ENCODE measurements around the gene THTPA.
A peak's percentile ranks its signal among the peaks of the same experiment; 100 is the strongest.

THTPA gene

GRCh38 chr14:23600322-23600707, 44.2 kb downstream of the THTPA start:
- Histone ChIP-seq H3K27me3 (no peaks in the 10 kb centered on the region), H3K4me3 (no peak overlapping the region), H4K20me1 (no peaks in the 10 kb centered on the region), H3K36me3 (no peaks in the 10 kb centered on the region), H3K27ac (no peak overlapping the region), H3K4me1 (peaks cover 11% of the 10 kb centered on the region), H3K9ac (no peak overlapping the region), H3K9me3 (peaks cover 14% of the 10 kb centered on the region), H3K4me2 (no peak overlapping the region)
- no peak for TF ChIP-seq Cebpa-rat (IDR thresholded peaks at IDR 0.05)

DNA sequence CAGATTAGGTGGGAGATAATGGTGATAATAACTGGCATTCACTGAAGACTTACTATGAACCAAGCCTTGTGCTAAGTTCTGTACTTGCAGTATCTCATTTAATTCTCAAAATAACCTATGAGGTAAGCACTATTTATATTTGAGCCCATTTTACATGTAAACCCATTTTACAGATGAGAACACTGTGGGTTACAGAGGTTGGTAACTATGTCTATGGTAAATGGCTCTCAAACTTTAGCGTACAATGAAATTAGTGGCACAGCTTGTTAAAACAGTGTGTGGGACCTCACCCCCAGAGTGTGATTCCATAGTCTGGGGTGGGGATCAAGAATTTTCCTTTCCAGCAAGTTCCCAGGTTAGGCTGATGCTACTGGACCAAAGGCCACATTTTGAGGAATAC, 44.7 kb downstream of the THTPA start:
- Histone ChIP-seq H3K9ac (no peak overlapping the region), H3K4me2 (no peak overlapping the region), H3K4me1 (peaks cover 11% of the 10 kb centered on the region), H3K36me3 (no peaks in the 10 kb centered on the region), H3K9me3 (peaks cover 14% of the 10 kb centered on the region), H3K27ac (no peak overlapping the region), H3K4me3 (no peak overlapping the region), H4K20me1 (no peaks in the 10 kb centered on the region), H3K27me3 (no peaks in the 10 kb centered on the region)
- TF ChIP-seq Cebpa-rat (IDR thresholded peaks at IDR 0.05), result no peak

DNA sequence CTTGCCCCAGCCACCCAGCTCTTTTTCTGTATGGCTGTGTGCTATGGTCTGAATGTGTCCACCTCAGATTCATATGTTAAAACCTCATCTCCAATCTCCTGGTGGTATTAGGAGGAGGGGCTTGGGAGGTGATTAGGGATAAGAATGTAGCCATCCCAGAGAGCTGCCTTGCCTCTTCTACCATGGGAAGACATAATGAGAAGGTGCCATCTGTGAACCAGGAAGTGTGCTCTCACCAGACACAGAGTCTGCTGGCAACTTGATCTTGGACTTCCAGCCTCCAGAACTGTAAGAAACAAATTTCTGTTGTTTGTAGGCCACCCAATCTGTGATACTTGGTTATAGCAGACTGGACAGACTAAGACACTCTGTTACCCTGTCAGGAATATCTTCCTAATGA, 45.4 kb downstream of the THTPA start:
- H3K4me1 ChIP-seq, result peaks cover 11% of the 10 kb centered on the region
- no peak overlapping the region for H3K27ac ChIP-seq
- no peak overlapping the region for H3K9ac ChIP-seq
- peaks cover 14% of the 10 kb centered on the region for H3K9me3 ChIP-seq
- peak overlapping the region; percentile 37; the same call in 1 of the 2 replicates for H3K4me2 ChIP-seq
- no peaks in the 10 kb centered on the region for H3K36me3 ChIP-seq
- H4K20me1 ChIP-seq, result no peaks in the 10 kb centered on the region
- no peak overlapping the region for H3K4me3 ChIP-seq
- H3K27me3 ChIP-seq, result no peaks in the 10 kb centered on the region
- TF ChIP-seq Cebpa-rat (IDR thresholded peaks at IDR 0.05), result no peak

GRCh38 chr14:23601845-23602180, 45.7 kb downstream of the THTPA start:
- no peak for TF ChIP-seq Cebpa-rat (IDR thresholded peaks at IDR 0.05)
- H4K20me1 ChIP-seq, result no peaks in the 10 kb centered on the region
- peak overlapping the region; percentile 37 for H3K4me2 ChIP-seq

GRCh38 chr14:23602181-23603095, 46.4 kb downstream of the THTPA start:
- H4K20me1 ChIP-seq, result no peaks in the 10 kb centered on the region
- H3K9me3 ChIP-seq, result peaks cover 14% of the 10 kb centered on the region
- no peak overlapping the region for H3K27ac ChIP-seq
- no peak overlapping the region for H3K4me3 ChIP-seq
- H3K4me1 ChIP-seq, result peaks cover 11% of the 10 kb centered on the region
- peak overlapping the region; percentile 37 for H3K4me2 ChIP-seq
- H3K9ac ChIP-seq, result no peak overlapping the region
- no peak for TF ChIP-seq Cebpa-rat (IDR thresholded peaks at IDR 0.05)
- H3K36me3 ChIP-seq, result no peaks in the 10 kb centered on the region
- H3K27me3 ChIP-seq, result no peaks in the 10 kb centered on the region

More at GRCh38 chr14:23601845-23602180, 45.7 kb downstream of the THTPA start:
- Histone ChIP-seq H3K9me3 (peaks cover 14% of the 10 kb centered on the region), H3K27me3 (no peaks in the 10 kb centered on the region), H3K36me3 (no peaks in the 10 kb centered on the region), H3K27ac (no peak overlapping the region), H3K9ac (no peak overlapping the region), H3K4me3 (no peak overlapping the region), H3K4me1 (peaks cover 11% of the 10 kb centered on the region)

GRCh38 chr14:23603103-23603502, 47.0 kb downstream of the THTPA start:
- Histone ChIP-seq H4K20me1 (no peaks in the 10 kb centered on the region), H3K9ac (no peak overlapping the region), H3K27ac (no peak overlapping the region), H3K9me3 (peaks cover 17% of the 10 kb centered on the region), H3K4me3 (no peak overlapping the region), H3K4me1 (peaks cover 11% of the 10 kb centered on the region), H3K36me3 (no peaks in the 10 kb centered on the region), H3K27me3 (no peaks in the 10 kb centered on the region), H3K4me2 (no peak overlapping the region)
- TF ChIP-seq Cebpa-rat (IDR thresholded peaks at IDR 0.05), result no peak

- no peak overlapping the region for H3K27ac ChIP-seq
- no peaks in the 10 kb centered on the region for H3K27me3 ChIP-seq
- H3K4me3 ChIP-seq, result no peak overlapping the region
- H4K20me1 ChIP-seq, result no peaks in the 10 kb centered on the region
- H3K9ac ChIP-seq, result no peak overlapping the region
- H3K4me1 ChIP-seq, result peaks cover 11% of the 10 kb centered on the region
- no peak for TF ChIP-seq Cebpa-rat (IDR thresholded peaks at IDR 0.05)
- no peak overlapping the region for H3K4me2 ChIP-seq
- no peaks in the 10 kb centered on the region for H3K36me3 ChIP-seq
- peaks cover 22% of the 10 kb centered on the region for H3K9me3 ChIP-seq
Observed at GRCh38 chr14:23604148-23604547, 48.1 kb downstream of the THTPA start.

DNA sequence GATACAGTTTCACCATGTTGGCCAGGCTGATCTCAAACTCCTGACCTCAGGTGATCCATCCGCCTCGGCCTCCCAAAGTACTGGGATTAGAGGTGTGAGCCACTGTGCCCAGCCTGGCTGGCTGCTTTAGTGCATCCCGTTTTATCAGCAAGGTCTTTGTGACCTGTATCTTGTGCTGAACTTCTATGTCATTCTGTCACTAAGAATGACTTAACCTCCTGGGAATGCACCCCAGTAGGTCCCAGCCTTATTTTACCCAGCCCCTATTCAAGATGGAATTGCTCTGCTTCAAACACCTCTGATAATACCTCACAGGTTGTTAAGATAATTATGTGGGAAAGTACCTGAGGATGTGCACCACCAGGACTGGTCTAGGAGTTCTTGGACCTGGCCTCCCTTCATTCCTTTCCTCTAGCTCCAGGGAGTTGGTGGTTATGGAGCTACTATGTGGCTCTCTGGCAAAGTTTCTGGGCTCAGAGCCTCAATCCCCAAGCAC, 48.7 kb downstream of the THTPA start:
- peaks cover 13% of the 10 kb centered on the region for H3K4me1 ChIP-seq
- no peak overlapping the region for H3K4me2 ChIP-seq
- H3K9me3 ChIP-seq, result peaks cover 22% of the 10 kb centered on the region
- no peak for TF ChIP-seq Cebpa-rat (IDR thresholded peaks at IDR 0.05)
- no peaks in the 10 kb centered on the region for H4K20me1 ChIP-seq
- H3K27me3 ChIP-seq, result no peaks in the 10 kb centered on the region
- no peak overlapping the region for H3K27ac ChIP-seq
- no peaks in the 10 kb centered on the region for H3K36me3 ChIP-seq
- H3K9ac ChIP-seq, result no peak overlapping the region
- no peak overlapping the region for H3K4me3 ChIP-seq

DNA sequence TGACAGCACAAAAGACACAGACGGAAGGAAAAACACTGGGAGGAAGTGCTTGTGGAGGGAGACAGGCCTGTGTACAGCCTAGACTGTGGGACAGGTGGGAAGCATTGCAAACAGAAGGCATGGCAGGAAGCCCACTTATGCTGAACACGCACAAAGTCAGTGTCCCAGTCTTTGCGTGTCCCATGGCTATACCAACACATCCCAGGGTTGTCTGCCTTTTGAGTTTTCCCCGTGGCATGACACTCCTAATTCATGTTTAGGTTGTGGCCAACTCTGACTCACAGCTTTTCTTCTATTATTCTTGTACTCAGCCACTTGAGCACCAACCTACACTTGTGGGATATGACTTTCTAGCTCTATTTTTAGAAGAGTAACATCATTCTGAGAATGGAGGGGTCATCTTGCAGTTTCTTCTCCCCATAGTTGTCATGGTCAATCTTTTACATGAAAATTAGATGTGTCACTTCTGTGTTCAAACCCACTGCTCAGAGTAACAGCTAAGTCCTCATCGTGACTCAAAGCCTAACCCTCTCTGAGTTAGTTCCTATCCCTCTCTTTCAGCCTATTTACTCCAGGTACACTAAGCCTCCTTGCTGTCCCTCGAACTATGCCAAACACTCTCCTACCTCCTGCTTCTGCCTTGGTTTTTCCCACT, 50.0 kb downstream of the THTPA start:
- Histone ChIP-seq H3K27ac (no peak overlapping the region), H3K36me3 (no peaks in the 10 kb centered on the region), H3K27me3 (no peaks in the 10 kb centered on the region), H3K4me3 (no peak overlapping the region), H3K9me3 (peaks cover 24% of the 10 kb centered on the region), H3K4me1 (peaks cover 27% of the 10 kb centered on the region), H3K9ac (no peak overlapping the region), H3K4me2 (no peak overlapping the region), H4K20me1 (no peaks in the 10 kb centered on the region)
- no peak for TF ChIP-seq Cebpa-rat (IDR thresholded peaks at IDR 0.05)

DNA sequence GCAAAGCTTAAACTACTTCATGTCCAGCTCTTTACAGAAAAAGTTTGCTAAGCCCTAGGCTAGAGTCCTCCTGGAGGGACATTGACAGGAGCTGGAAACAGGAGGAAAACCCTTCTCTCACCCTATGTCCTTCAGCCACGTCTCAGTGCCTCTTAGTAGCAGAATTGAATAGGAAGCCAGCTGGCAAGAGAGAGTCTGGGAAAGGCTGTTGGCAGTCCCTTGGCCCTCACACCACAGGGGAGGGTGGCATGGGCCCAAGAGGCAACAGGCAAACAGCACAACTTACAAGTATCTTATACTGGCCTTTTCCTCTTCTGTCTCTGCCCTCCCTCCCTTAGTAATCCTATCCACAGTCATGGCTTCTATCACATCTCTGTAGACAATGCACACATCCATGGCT, 52.4 kb downstream of the THTPA start:
- H3K27me3 ChIP-seq, result no peaks in the 10 kb centered on the region
- H4K20me1 ChIP-seq, result no peaks in the 10 kb centered on the region
- H3K9me3 ChIP-seq, result peaks cover 24% of the 10 kb centered on the region
- TF ChIP-seq Cebpa-rat (IDR thresholded peaks at IDR 0.05), result no peak
- H3K27ac ChIP-seq, result no peak overlapping the region
- no peak overlapping the region for H3K4me3 ChIP-seq
- no peak overlapping the region for H3K4me2 ChIP-seq
- peaks cover 21% of the 10 kb centered on the region for H3K4me1 ChIP-seq
- no peak overlapping the region for H3K9ac ChIP-seq
- no peaks in the 10 kb centered on the region for H3K36me3 ChIP-seq
